PC-9 (cell line): ENCODE results near the gene KIFC1. TPM values are rescaled to one million over a fixed set of nuclear protein-coding genes. Genes with fewer than 3 reads are reported as not detected.
"Not testable (repeated sequence)": the region's sequence is repeated elsewhere in the genome, so short reads cannot be mapped to it uniquely, and the experiment has no call there.

ENCODE experiments used
- BruUV-seq: library from RNA; stranded (reverse); fragments of 400-500 nt; replicated peaks from 2 replicates; lab custom pipeline; 2021; lab: Mats Ljungman, UMichigan
- CTCF ChIA-PET: fragments of 300-600 bp; sonication (Branson Sonifier 250); formaldehyde crosslinking; loops from one replicate; lab custom pipeline; 2022; ENCODE audit warnings: antibody characterized with exemption; lab: Charles Lee
- POLR2A ChIA-PET: fragments of 300-600 bp; sonication (Branson Sonifier 250); formaldehyde crosslinking; loops from one replicate; lab custom pipeline; 2022; ENCODE audit warnings: antibody characterized with exemption; ENCODE audit not compliant: unreplicated experiment; lab: Charles Lee
- DNase-seq, 2 experiments: peaks; one replicate each; pipeline versions ENCODE4 v3.0.0 to v3.0.0-alpha.2; 2015 to 2022; ENCODE audit warnings: mixed read lengths in 1 of 2
- H2AFZ ChIP-seq: fragments of 200-600 bp; sonication (generic); 2 replicates; pipeline ENCODE4 v1.8.1; 2017; ENCODE audit warnings: antibody characterized with exemption
- H3F3A ChIP-seq: fragments of 200-600 bp; sonication (generic); 2 replicates; pipeline ENCODE4 v1.8.1; 2017; ENCODE audit warnings: antibody characterized with exemption, mild to moderate bottlenecking, low read depth; ENCODE audit not compliant: insufficient read depth
- H3K27ac ChIP-seq: fragments of 200-600 bp; sonication (generic); 2 replicates; pipeline ENCODE4 v1.6.1; 2016; ENCODE audit warnings: mixed run types
- H3K27me3 ChIP-seq: fragments of 200-600 bp; sonication (generic); 2 replicates; pipeline ENCODE4 v1.6.1; 2016; ENCODE audit warnings: low read depth, mixed run types; ENCODE audit not compliant: insufficient read depth
- H3K36me3 ChIP-seq: fragments of 200-600 bp; sonication (generic); 2 replicates; pipeline ENCODE4 v1.6.1; 2016; ENCODE audit warnings: low read depth, mixed run types
- H3K4me1 ChIP-seq: fragments of 200-600 bp; sonication (generic); replicated peaks from 2 replicates; pipeline ENCODE4 v1.6.1; 2016; ENCODE audit warnings: mixed run types; ENCODE audit not compliant: insufficient read depth
- H3K4me2 ChIP-seq: fragments of 200-600 bp; sonication (generic); 2 replicates; pipeline ENCODE4 v1.6.1; 2017; ENCODE audit warnings: mixed run types
- H3K4me3 ChIP-seq: fragments of 200-600 bp; sonication (generic); 2 replicates; pipeline ENCODE4 v1.6.1; 2016; ENCODE audit warnings: mixed run types
- H3K79me2 ChIP-seq: fragments of 200-600 bp; sonication (generic); 2 replicates; pipeline ENCODE4 v1.6.1; 2017; ENCODE audit warnings: low read depth, mixed run types
- H3K9me2 ChIP-seq: fragments of 200-600 bp; sonication (generic); 2 replicates; pipeline ENCODE4 v1.8.1; 2017; ENCODE audit warnings: mild to moderate bottlenecking; ENCODE audit not compliant: insufficient read depth
- H3K9me3 ChIP-seq: fragments of 200-600 bp; sonication (generic); 2 replicates; pipeline ENCODE4 v1.8.1; 2016; ENCODE audit warnings: low read depth; ENCODE audit not compliant: insufficient read depth
- H4K20me1 ChIP-seq: fragments of 200-600 bp; sonication (generic); 2 replicates; pipeline ENCODE4 v1.8.1; 2017; ENCODE audit not compliant: insufficient read depth
- CTCF ChIP-seq: fragments of 200-600 bp; sonication (generic); conservative IDR thresholded peaks from 2 replicates; pipeline ENCODE4 v1.6.1; 2017; ENCODE audit warnings: mixed run types, antibody characterized with exemption, mild to moderate bottlenecking, moderate library complexity
- EZH2 ChIP-seq: fragments of 200-600 bp; sonication (generic); IDR thresholded peaks from 2 replicates; pipeline ENCODE4 v1.8.0; 2017; ENCODE audit warnings: antibody characterized with exemption, low read depth
- intact Hi-C: fragments of 100-400 bp; cut with micrococcal nuclease; formaldehyde crosslinking; loops from one replicate; pipeline ENCODE4 v1.10.0; 2022; ENCODE audit not compliant: unreplicated experiment
- total RNA-seq: library from RNA; stranded (reverse); gene quantifications from 2 replicates; pipeline ENCODE4 v1.2.3, GENCODE V29; 2021

The KIFC1 gene
- total RNA-seq, 1 experiment from 2014 or later: 91.4 TPM

GRCh38 chr6:33377171-33377570 is 14.5 kb upstream of the KIFC1 start:
- Histone ChIP-seq H3K27me3 (no peaks in the 10 kb centered on the region), H3K36me3 (no peaks in the 10 kb centered on the region), H3F3A (peaks cover 40% of the 10 kb centered on the region), H3K4me1 (peaks cover 33% of the 10 kb centered on the region), H3K79me2 (no peaks in the 10 kb centered on the region), H3K9me3 (no peaks in the 10 kb centered on the region), H3K27ac (no peak overlapping the region), H4K20me1 (no peaks in the 10 kb centered on the region), H3K4me2 (no peak overlapping the region), H3K4me3 (no peak overlapping the region), H2AFZ (no peak overlapping the region), H3K9me2 (no peaks in the 10 kb centered on the region)
- TF ChIP-seq CTCF (no peak), EZH2 (no peak)
- POLR2A ChIA-PET: no interaction called here
- CTCF ChIA-PET: no interaction called here
- BruUV-seq: no TSS peak
- DNase-seq: no peak
- intact Hi-C loops: no loop called here

- Histone ChIP-seq H3F3A (peaks cover 31% of the 10 kb centered on the region), H3K4me1 (peaks cover 26% of the 10 kb centered on the region)
- BruUV-seq, CTCF ChIA-PET, H3K27me3 ChIP-seq, H3K9me2 ChIP-seq, H3K36me3 ChIP-seq, POLR2A ChIA-PET, H3K79me2 ChIP-seq, DNase-seq, H4K20me1 ChIP-seq, intact Hi-C loops, H3K4me2 ChIP-seq, H3K27ac ChIP-seq, H3K9me3 ChIP-seq, H2AFZ ChIP-seq, H3K4me3 ChIP-seq: not testable (repeated sequence)
These were observed 12.4 kb upstream of the KIFC1 start for GRCh38 chr6:33379184-33379583.

- H3F3A ChIP-seq: peaks cover 21% of the 10 kb centered on the region
- BruUV-seq: no TSS peak
- H3K9me3 ChIP-seq: no peaks in the 10 kb centered on the region
- TF ChIP-seq CTCF (no peak), EZH2 (no peak)
- ChIA-PET POLR2A (no interaction called here), CTCF (no interaction called here)
- intact Hi-C loops: no loop called here
- H3K27ac ChIP-seq: no peak overlapping the region
- no peak overlapping the region for H3K4me2 ChIP-seq
- H3K27me3 ChIP-seq: no peaks in the 10 kb centered on the region
- no peaks in the 10 kb centered on the region for H3K79me2 ChIP-seq
- no peaks in the 10 kb centered on the region for H3K36me3 ChIP-seq
- H3K4me3 ChIP-seq: no peak overlapping the region
- no peaks in the 10 kb centered on the region for H4K20me1 ChIP-seq
- no peak overlapping the region for H2AFZ ChIP-seq
- peaks cover 15% of the 10 kb centered on the region for H3K4me1 ChIP-seq
- no peaks in the 10 kb centered on the region for H3K9me2 ChIP-seq
- no peak for DNase-seq
These were observed 11.2 kb upstream of the KIFC1 start for GRCh38 chr6:33380272-33380981.
